ENCODE results near the gene CALHM5. TPM values are rescaled to one million over a fixed set of nuclear protein-coding genes. Genes with fewer than 3 reads are reported as not detected.

The CALHM5 gene
- total and polyA plus RNA-seq, 9 of the 15 experiments (the other 6 are each of a cell fraction or from before 2014, with no cell fraction given) = under 0.01 to 0.05 (median 0.02) TPM; not detected in 2

GRCh38 chr6:116533233-116533957 is 22.0 kb downstream of the CALHM5 start (continued):
- TF ChIP-seq MGA (IDR thresholded peaks at IDR 0.05) = peak; percentile 50
- peak; percentile 27; the same call in 1 of the 2 replicates for TF ChIP-seq REST (IDR thresholded peaks at IDR 0.05; ENCODE audit: borderline replicate concordance)
- TF ChIP-seq REST (CRISPR knock-in tag; IDR thresholded peaks at IDR 0.05; ENCODE audit: low read depth) = no peak
